Progenitor cell of endocrine pancreas (in vitro differentiated cells): ENCODE results near the gene NFIB. TPM values are rescaled to one million over a fixed set of nuclear protein-coding genes. Genes with fewer than 3 reads are reported as not detected.

ENCODE experiments used
- DNase-seq: peaks from one replicate; pipeline ENCODE4 v3.0.0; 2021; ENCODE audit warnings: low spot score; ENCODE audit not compliant: unreplicated experiment
- H3K27ac Mint-ChIP-seq: 2 replicates; pipeline ENCODE4 v1.8.0; 2021; ENCODE audit warnings: mild to moderate bottlenecking, moderate library complexity, mixed read lengths
- H3K27me3 Mint-ChIP-seq: 2 replicates; pipeline ENCODE4 v1.8.0; 2021; ENCODE audit warnings: mixed read lengths
- H3K36me3 Mint-ChIP-seq: 2 replicates; pipeline ENCODE4 v1.8.0; 2022; ENCODE audit warnings: mixed read lengths; ENCODE audit not compliant: insufficient read depth
- H3K4me1 Mint-ChIP-seq: 2 replicates; pipeline ENCODE4 v1.8.0; 2021; ENCODE audit warnings: low read depth, mixed read lengths
- H3K4me3 Mint-ChIP-seq: 2 replicates; pipeline ENCODE4 v1.8.0; 2021; ENCODE audit warnings: low read depth, mild to moderate bottlenecking, moderate library complexity, mixed read lengths
- H3K9me3 Mint-ChIP-seq: 2 replicates; pipeline ENCODE4 v1.8.0; 2021; ENCODE audit warnings: low read depth, mixed read lengths
- total RNA-seq: library from RNA; stranded (reverse); gene quantifications from 2 replicates; pipeline ENCODE4 v1.2.1, GENCODE V29; 2021
- TF ChIP-seq, protein P1 (sequence below): fragments of 200-600 bp; sonication (generic); IDR thresholded peaks from one replicate; pipeline ENCODE4 v1.5.0; 2021; ENCODE audit warnings: antibody characterized with exemption, mild to moderate bottlenecking; ENCODE audit not compliant: unreplicated experiment

The NFIB gene
- total RNA-seq, 1 donor from 2014 or later, result 15.5 TPM

DNA sequence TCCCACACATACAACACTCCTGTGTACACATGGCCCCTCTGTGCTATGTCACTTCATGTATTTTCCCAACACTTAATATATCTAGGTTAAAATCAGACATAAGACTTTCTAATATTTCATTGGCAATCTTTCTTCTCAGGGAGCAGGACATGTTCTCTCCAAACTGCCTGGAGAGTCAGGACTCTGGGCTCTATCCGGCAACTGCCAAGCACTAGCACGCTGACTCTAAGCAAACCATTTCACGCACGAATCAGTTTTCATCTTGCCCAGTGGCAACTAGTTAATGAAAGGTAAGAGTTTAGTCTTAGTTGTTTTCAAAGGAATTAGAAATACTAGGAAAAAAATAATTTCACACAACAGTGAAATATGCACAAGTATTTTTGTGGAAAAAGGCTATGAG lies 124.8 kb downstream of the NFIB start:
- TF ChIP-seq, protein P1, sequence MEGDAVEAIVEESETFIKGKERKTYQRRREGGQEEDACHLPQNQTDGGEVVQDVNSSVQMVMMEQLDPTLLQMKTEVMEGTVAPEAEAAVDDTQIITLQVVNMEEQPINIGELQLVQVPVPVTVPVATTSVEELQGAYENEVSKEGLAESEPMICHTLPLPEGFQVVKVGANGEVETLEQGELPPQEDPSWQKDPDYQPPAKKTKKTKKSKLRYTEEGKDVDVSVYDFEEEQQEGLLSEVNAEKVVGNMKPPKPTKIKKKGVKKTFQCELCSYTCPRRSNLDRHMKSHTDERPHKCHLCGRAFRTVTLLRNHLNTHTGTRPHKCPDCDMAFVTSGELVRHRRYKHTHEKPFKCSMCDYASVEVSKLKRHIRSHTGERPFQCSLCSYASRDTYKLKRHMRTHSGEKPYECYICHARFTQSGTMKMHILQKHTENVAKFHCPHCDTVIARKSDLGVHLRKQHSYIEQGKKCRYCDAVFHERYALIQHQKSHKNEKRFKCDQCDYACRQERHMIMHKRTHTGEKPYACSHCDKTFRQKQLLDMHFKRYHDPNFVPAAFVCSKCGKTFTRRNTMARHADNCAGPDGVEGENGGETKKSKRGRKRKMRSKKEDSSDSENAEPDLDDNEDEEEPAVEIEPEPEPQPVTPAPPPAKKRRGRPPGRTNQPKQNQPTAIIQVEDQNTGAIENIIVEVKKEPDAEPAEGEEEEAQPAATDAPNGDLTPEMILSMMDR, result no peak
- Mint-ChIP-seq H3K36me3 (no peaks in the 10 kb centered on the region), H3K27ac (no peak overlapping the region), H3K27me3 (no peaks in the 10 kb centered on the region), H3K4me3 (no peak overlapping the region), H3K9me3 (no peaks in the 10 kb centered on the region), H3K4me1 (peaks cover 10% of the 10 kb centered on the region)
- no peak for DNase-seq

DNA sequence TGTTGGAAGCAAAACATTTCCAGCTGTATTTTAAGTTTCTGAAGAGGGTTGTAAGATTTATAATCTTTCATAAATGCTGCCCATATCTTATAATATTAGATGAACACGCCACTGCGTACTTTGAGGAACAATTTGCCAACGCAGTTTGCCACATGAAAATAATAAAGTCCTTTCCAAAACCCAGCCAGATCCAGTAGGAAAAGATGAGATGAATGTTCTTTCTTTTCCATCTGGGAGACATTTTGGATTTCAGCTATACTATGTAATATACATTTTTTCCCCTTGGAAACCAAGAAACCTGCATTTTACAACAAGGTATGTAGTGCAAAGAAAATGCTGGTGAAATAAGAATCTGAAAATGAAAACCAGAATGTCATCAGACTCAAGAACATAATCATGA lies 125.4 kb downstream of the NFIB start:
- TF ChIP-seq, protein P1, result no peak
- no peaks in the 10 kb centered on the region for H3K27me3 Mint-ChIP-seq
- no peak overlapping the region for H3K27ac Mint-ChIP-seq
- H3K36me3 Mint-ChIP-seq, result no peaks in the 10 kb centered on the region
- no peak for DNase-seq
- peaks cover 10% of the 10 kb centered on the region for H3K4me1 Mint-ChIP-seq
- peaks cover 2% of the 10 kb centered on the region for H3K9me3 Mint-ChIP-seq
- H3K4me3 Mint-ChIP-seq, result no peak overlapping the region

DNA sequence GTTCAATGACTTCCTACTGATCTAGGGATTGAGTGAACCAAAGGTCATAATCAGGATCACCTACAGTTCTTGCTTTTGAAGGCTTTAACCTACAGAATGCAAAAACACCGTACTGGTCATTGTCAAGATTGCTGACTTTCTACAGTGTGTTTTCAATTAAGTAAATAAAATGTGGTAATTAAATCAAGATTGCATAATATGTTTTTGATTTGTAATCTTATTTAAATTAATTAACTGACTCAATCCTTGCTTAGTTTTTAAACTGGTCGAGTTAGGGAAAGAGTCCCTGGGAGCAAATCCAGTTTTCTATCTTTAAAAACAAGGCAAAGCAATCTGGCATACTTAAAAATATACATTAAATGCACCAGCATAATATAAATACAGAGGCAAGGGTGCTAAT lies 125.9 kb downstream of the NFIB start:
- Mint-ChIP-seq H3K36me3 (no peaks in the 10 kb centered on the region), H3K9me3 (peaks cover 2% of the 10 kb centered on the region), H3K4me3 (no peak overlapping the region), H3K27ac (no peak overlapping the region), H3K4me1 (peaks cover 10% of the 10 kb centered on the region), H3K27me3 (no peaks in the 10 kb centered on the region)
- TF ChIP-seq, protein P1, result no peak
- DNase-seq, result no peak

DNA sequence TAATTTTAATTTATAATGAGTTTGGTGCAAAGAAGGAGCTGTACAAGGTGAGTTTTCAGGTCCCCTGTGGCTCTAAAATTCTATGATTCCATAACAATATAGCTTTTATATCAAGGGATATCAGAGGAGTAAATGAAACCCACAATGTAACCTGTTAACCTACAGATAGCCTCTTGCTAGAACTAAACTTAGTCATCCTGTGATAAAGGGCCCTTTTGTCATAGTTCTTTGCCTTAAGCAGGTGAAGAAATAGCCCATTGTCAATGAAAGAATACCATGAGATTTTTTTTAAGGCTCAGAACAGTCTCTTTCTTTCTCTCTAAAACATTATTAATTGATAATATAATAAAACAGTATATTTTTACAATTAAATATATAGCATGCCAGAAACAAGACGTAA lies 127.8 kb downstream of the NFIB start:
- H3K27me3 Mint-ChIP-seq, result no peaks in the 10 kb centered on the region

DNA sequence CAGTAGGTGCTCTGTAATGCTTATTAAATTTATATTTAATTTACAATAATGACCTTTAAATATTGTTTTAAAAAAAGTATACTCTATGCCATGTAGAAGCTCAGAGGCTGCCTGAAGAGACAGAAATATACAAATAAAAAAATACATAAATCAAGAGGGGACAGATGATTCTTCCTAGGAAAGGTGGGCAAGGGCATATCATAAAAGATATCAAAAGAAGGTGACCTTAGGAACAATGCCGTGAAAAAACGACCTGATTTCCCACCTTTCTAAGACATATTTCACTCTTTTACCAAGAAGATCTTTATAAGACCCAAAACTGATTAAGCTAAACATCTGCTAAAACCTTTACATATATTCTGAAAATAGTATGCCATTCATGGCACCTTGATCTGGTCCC lies 128.9 kb downstream of the NFIB start:
- H3K27me3 Mint-ChIP-seq, result no peaks in the 10 kb centered on the region
- peaks cover 2% of the 10 kb centered on the region for H3K9me3 Mint-ChIP-seq
- TF ChIP-seq, protein P1, result no peak
- no peak for DNase-seq
- H3K36me3 Mint-ChIP-seq, result no peaks in the 10 kb centered on the region
- H3K4me1 Mint-ChIP-seq, result peaks cover 10% of the 10 kb centered on the region
- H3K4me3 Mint-ChIP-seq, result no peak overlapping the region
- no peak overlapping the region for H3K27ac Mint-ChIP-seq

More for the DNA sequence above, 127.8 kb downstream of the NFIB start:
- peaks cover 2% of the 10 kb centered on the region for H3K9me3 Mint-ChIP-seq
- no peak for DNase-seq
- no peak overlapping the region for H3K4me3 Mint-ChIP-seq
- H3K27ac Mint-ChIP-seq, result no peak overlapping the region
- peaks cover 10% of the 10 kb centered on the region for H3K4me1 Mint-ChIP-seq
- TF ChIP-seq, protein P1, result no peak
- no peaks in the 10 kb centered on the region for H3K36me3 Mint-ChIP-seq
